K562 (cell line): ENCODE data around the gene PRSS27. TPM values are rescaled to one million over a fixed set of nuclear protein-coding genes. Genes with fewer than 3 reads are reported as not detected.
A peak's percentile ranks its signal among the peaks of the same experiment; 100 is the strongest.

Experiments used
- CBX1 ChIP-seq: sonication (generic); IDR thresholded peaks from 2 replicates; pipeline ENCODE4 v1.6.1; 2016; ENCODE audit warnings: antibody characterized with exemption, low read depth, mild to moderate bottlenecking
- DPF2 ChIP-seq: fragments of 450-650 bp; IDR thresholded peaks from 2 replicates; pipeline ENCODE4 v1.6.1; 2016
- EP300 ChIP-seq: IDR thresholded peaks from 2 replicates; pipeline ENCODE4 v1.6.1; 2012; ENCODE audit warnings: low read length, improper control_type of control experiment
- FOXA1 ChIP-seq: fragments of 450-650 bp; IDR thresholded peaks from 2 replicates; pipeline ENCODE4 v1.6.1; 2016; ENCODE audit warnings: mild to moderate bottlenecking, borderline replicate concordance
- FOXP1 ChIP-seq: sonication (generic); formaldehyde crosslinking; IDR thresholded peaks from 2 replicates; pipeline ENCODE4 v1.8.0; 2022; ENCODE audit warnings: mild to moderate bottlenecking, missing genetic modification reagents
- HDAC1 ChIP-seq, 2 experiments: fragments of 450-650 bp; IDR thresholded peaks; 2 replicates each; pipeline ENCODE4 v1.6.1; 2016 to 2017; ENCODE audit warnings: inconsistent platforms in 1 of 2, mild to moderate bottlenecking in 1 of 2, moderate library complexity in 1 of 2
- KLF6 ChIP-seq: fragments of 250-450 bp; sonication (Bioruptor Pico); IDR thresholded peaks from 2 replicates; pipeline ENCODE4 v1.4.0; 2020; ENCODE audit warnings: mild to moderate bottlenecking, moderate library complexity, borderline replicate concordance
- NBN ChIP-seq: fragments of 450-650 bp; IDR thresholded peaks from 2 replicates; pipeline ENCODE4 v1.6.1; 2016; ENCODE audit warnings: low read depth, mild to moderate bottlenecking
- NCOA6 ChIP-seq: fragments of 450-650 bp; IDR thresholded peaks from 2 replicates; pipeline ENCODE4 v1.6.1; 2017; ENCODE audit warnings: mild to moderate bottlenecking
- NELFE ChIP-seq: IDR thresholded peaks from 2 replicates; pipeline ENCODE4 v1.6.1; 2011; ENCODE audit warnings: mild to moderate bottlenecking; ENCODE audit not compliant: insufficient read depth, insufficient read length
- NEUROD1 ChIP-seq: fragments of 150-350 bp; IDR thresholded peaks from 2 replicates; pipeline ENCODE4 v1.6.1; 2014; ENCODE audit warnings: borderline replicate concordance, low read length, low read depth; ENCODE audit not compliant: partially characterized antibody
- NFXL1 ChIP-seq: fragments of 450-650 bp; formaldehyde crosslinking; IDR thresholded peaks from 2 replicates; pipeline ENCODE4 v1.4.0; 2021; ENCODE audit warnings: mild to moderate bottlenecking
- NR2C2 ChIP-seq, 2 experiments: fragments of 200-800 bp in 1 of 2; sonication (Bioruptor generic) in 1 of 2; sonication (generic) in 1 of 2; formaldehyde crosslinking in 1 of 2; IDR thresholded peaks; 2 replicates each; pipeline versions ENCODE4 v1.6.1 to v1.8.0; 2016 to 2022; ENCODE audit warnings: mild to moderate bottlenecking in 1 of 2, missing compliant biosample characterization in 1 of 2, missing genetic modification characterization in 1 of 2, missing genetic modification reagents in 1 of 2
- NUFIP1 ChIP-seq: fragments of 450-650 bp; IDR thresholded peaks from 2 replicates; pipeline ENCODE4 v1.6.1; 2018; ENCODE audit not compliant: partially characterized antibody
- RBM22 ChIP-seq: fragments of 200-400 bp; formaldehyde crosslinking; IDR thresholded peaks from 2 replicates; pipeline ENCODE4 v1.6.1; 2018; ENCODE audit warnings: low read length, low read depth; ENCODE audit not compliant: poor library complexity, severe bottlenecking
- TCF7 ChIP-seq: sonication (generic); IDR thresholded peaks from 2 replicates; pipeline ENCODE4 v1.6.1; 2016; ENCODE audit warnings: antibody characterized with exemption, borderline replicate concordance
- TSC22D4 ChIP-seq: fragments of 450-650 bp; IDR thresholded peaks from 2 replicates; pipeline ENCODE4 v1.6.1; 2016; ENCODE audit warnings: missing genetic modification characterization, missing biosample characterization, control low read depth
- ZBED1 ChIP-seq: IDR thresholded peaks from 2 replicates; pipeline ENCODE4 v1.6.1; 2014
- ZNF212 ChIP-seq: fragments of 450-650 bp; formaldehyde crosslinking; IDR thresholded peaks from 2 replicates; pipeline ENCODE4 v1.4.0; 2020; ENCODE audit warnings: mild to moderate bottlenecking
- ZNF232 ChIP-seq: sonication (generic); formaldehyde crosslinking; IDR thresholded peaks from 2 replicates; pipeline ENCODE4 v1.8.0; 2022; ENCODE audit warnings: mild to moderate bottlenecking, missing genetic modification reagents
- ZNF24 ChIP-seq: fragments of 450-650 bp; IDR thresholded peaks from 2 replicates; pipeline ENCODE4 v1.6.1; 2016
- ZNF57 ChIP-seq: fragments of 450-650 bp; formaldehyde crosslinking; IDR thresholded peaks from 2 replicates; pipeline ENCODE4 v1.4.0; 2020; ENCODE audit warnings: mild to moderate bottlenecking, moderate library complexity
- polyA plus RNA-seq, 8 experiments: library from polyadenylated mRNA; depleted of rRNA in 4 of 8; stranded (reverse) in 5 of 8; unstranded in 3 of 8; fragments of >200 nt; fragmentation: Nextera tagmentation in 2 of 8; fragmentation: Illumina TruSeq in 1 of 8; extraction: Ambion mirVana in 2 of 8; extraction: Trizol in 1 of 8; gene quantifications; 2 replicates each; pipeline versions ENCODE4 v1.2.1 to v1.2.3, GENCODE V29; 2011 to 2014; ENCODE audit warnings: inconsistent platforms in 1 of 8, missing spikeins in 1 of 8
- total RNA-seq, 7 experiments: library from RNA; depleted of rRNA in 6 of 7; stranded (reverse); fragments of >200 nt in 6 of 7; fragmentation: Illumina TruSeq in 2 of 7; extraction: Trizol in 2 of 7; gene quantifications; 2 replicates each; pipeline versions ENCODE4 v1.2.1 to v1.2.3, GENCODE V29; 2011 to 2021; ENCODE audit warnings: low replicate concordance in 1 of 7
- TF ChIP-seq, protein P1 (sequence below): fragments of 450-650 bp; formaldehyde crosslinking; conservative IDR thresholded peaks from 2 replicates; pipeline ENCODE4 v1.4.0; 2022; ENCODE audit warnings: mild to moderate bottlenecking, missing genetic modification characterization
- TF ChIP-seq, protein P2 (sequence below): fragments of 250-450 bp; sonication (Bioruptor Pico); IDR thresholded peaks from 2 replicates; pipeline ENCODE4 v1.6.1; 2021; ENCODE audit warnings: mild to moderate bottlenecking
- TF ChIP-seq, protein P3 (sequence below), 3 experiments: fragments of 200-800 bp in 1 of 3; sonication (Bioruptor generic) in 1 of 3; sonication (generic) in 1 of 3; formaldehyde crosslinking in 1 of 3; IDR thresholded peaks; 2 replicates each; pipeline versions ENCODE4 v1.6.1 to v1.8.0; 2016 to 2022; ENCODE audit warnings: mild to moderate bottlenecking in 2 of 3, missing compliant biosample characterization in 2 of 3, missing genetic modification characterization in 2 of 3, missing genetic modification reagents in 1 of 3
- TF ChIP-seq, protein P4 (sequence below): fragments of 450-650 bp; formaldehyde crosslinking; IDR thresholded peaks from 2 replicates; pipeline ENCODE4 v1.4.0; 2020; ENCODE audit warnings: mild to moderate bottlenecking

Gene PRSS27
- total and polyA plus RNA-seq, 9 of the 15 experiments (the other 6 are each of a cell fraction or from before 2014, with no cell fraction given), result 0.09 to 0.20 (median 0.17) TPM; not detected in 5

DNA sequence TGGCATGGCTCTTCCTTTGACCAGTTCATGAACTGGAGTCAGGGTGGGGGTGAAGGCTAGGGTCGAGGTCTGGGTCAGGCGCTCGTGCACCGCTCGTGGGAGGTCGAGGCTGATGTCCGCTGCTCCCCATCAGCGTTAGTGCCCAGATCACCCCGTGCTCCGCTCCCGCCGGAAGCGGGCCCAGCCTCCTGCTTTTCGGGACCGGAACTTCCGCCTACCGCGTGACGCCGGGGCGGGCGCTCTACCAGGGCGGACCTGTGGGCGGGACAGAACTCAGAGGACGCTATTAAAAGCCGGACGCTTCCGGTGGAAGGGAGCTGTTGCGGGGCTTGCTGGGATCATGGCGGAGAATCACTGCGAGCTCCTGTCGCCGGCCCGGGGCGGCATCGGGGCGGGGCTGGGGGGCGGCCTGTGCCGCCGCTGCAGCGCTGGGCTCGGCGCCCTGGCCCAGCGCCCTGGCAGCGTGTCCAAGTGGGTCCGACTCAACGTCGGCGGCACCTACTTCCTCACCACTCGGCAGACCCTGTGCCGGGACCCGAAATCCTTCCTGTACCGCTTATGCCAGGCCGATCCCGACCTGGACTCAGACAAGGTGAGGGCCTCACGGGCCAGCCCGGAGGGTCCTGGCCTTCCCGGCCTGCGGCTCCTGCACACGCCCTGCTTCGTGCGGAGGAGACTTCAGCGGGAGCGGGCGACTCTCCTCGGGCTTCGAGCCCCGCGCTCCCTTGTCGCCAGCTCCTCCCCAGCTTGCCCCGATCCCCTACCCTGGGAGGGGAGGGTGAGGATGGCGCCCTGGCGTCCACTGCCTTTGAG, 37.6 kb downstream of the PRSS27 start, which contains the start of gene KCTD5 (continued):
- TF ChIP-seq ZBED1 (0 out of 2 replicates have a peak, but pooled peaks have one; percentile 50), TCF7 (0 out of 2 replicates have a peak, but pooled peaks have one; percentile 66), NELFE (no peak), TSC22D4 (tag) (no peak), ZNF57 (no peak), NUFIP1 (peak; percentile 55), NR2C2 (CRISPR knock-in tag; IDR thresholded peaks at IDR 0.05) (peak; percentile 87), NR2C2 (tag; IDR thresholded peaks at IDR 0.05) (peak; percentile 75; the same call in 1 of the 2 replicates), FOXP1 (CRISPR knock-in tag) (peak; percentile 53; the same call in 1 of the 2 replicates), CBX1 (peak; percentile 84), NBN (no peak), ZNF212 (CRISPR knock-in tag) (no peak), ZNF24 (peak; percentile 62), HDAC1 (IDR thresholded peaks at IDR 0.05) (peak in 1 of 2 experiments; percentile 89; a peak in 2 of 4 replicates), NFXL1 (CRISPR knock-in tag) (no peak), KLF6 (CRISPR knock-in tag) (peak; percentile 53; the same call in 1 of the 2 replicates), RBM22 (peak; percentile 87), DPF2 (no peak), NEUROD1 (peak; percentile 79), FOXA1 (no peak), ZNF232 (CRISPR knock-in tag) (no peak), NCOA6 (no peak), EP300 (peak; percentile 68)
- TF ChIP-seq, protein P1, sequence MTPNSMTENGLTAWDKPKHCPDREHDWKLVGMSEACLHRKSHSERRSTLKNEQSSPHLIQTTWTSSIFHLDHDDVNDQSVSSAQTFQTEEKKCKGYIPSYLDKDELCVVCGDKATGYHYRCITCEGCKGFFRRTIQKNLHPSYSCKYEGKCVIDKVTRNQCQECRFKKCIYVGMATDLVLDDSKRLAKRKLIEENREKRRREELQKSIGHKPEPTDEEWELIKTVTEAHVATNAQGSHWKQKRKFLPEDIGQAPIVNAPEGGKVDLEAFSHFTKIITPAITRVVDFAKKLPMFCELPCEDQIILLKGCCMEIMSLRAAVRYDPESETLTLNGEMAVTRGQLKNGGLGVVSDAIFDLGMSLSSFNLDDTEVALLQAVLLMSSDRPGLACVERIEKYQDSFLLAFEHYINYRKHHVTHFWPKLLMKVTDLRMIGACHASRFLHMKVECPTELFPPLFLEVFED (CRISPR knock-in tag), result no peak
- TF ChIP-seq, protein P2, sequence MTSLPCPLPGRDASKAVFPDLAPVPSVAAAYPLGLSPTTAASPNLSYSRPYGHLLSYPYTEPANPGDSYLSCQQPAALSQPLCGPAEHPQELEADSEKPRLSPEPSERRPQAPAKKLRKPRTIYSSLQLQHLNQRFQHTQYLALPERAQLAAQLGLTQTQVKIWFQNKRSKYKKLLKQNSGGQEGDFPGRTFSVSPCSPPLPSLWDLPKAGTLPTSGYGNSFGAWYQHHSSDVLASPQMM, result no peak
- TF ChIP-seq, protein P3, sequence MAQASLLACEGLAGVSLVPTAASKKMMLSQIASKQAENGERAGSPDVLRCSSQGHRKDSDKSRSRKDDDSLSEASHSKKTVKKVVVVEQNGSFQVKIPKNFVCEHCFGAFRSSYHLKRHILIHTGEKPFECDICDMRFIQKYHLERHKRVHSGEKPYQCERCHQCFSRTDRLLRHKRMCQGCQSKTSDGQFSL (CRISPR knock-in tag; IDR thresholded peaks at IDR 0.05), result peak; percentile 23; the same call in 1 of the 2 replicates
- TF ChIP-seq, protein P3 (tag; IDR thresholded peaks at IDR 0.05), result no peak
- TF ChIP-seq, protein P4, sequence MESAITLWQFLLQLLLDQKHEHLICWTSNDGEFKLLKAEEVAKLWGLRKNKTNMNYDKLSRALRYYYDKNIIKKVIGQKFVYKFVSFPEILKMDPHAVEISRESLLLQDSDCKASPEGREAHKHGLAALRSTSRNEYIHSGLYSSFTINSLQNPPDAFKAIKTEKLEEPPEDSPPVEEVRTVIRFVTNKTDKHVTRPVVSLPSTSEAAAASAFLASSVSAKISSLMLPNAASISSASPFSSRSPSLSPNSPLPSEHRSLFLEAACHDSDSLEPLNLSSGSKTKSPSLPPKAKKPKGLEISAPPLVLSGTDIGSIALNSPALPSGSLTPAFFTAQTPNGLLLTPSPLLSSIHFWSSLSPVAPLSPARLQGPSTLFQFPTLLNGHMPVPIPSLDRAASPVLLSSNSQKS, result no peak
